Measurements from ENCODE around the gene PTPN14. TPM values are rescaled to one million over a fixed set of nuclear protein-coding genes. Genes with fewer than 3 reads are reported as not detected.

The PTPN14 gene
- total RNA-seq, 1 experiment from 2014 or later = 45.2 TPM

GRCh38 chr1:214326406-214326805, 225.0 kb downstream of the PTPN14 start:
- H3K27me3 ChIP-seq = no peaks in the 10 kb centered on the region
- peaks cover 4% of the 10 kb centered on the region for H3K36me3 ChIP-seq
- H3K4me3 ChIP-seq = no peak overlapping the region
- DNase-seq = no peak
- H3K9me3 ChIP-seq = no peaks in the 10 kb centered on the region

DNA sequence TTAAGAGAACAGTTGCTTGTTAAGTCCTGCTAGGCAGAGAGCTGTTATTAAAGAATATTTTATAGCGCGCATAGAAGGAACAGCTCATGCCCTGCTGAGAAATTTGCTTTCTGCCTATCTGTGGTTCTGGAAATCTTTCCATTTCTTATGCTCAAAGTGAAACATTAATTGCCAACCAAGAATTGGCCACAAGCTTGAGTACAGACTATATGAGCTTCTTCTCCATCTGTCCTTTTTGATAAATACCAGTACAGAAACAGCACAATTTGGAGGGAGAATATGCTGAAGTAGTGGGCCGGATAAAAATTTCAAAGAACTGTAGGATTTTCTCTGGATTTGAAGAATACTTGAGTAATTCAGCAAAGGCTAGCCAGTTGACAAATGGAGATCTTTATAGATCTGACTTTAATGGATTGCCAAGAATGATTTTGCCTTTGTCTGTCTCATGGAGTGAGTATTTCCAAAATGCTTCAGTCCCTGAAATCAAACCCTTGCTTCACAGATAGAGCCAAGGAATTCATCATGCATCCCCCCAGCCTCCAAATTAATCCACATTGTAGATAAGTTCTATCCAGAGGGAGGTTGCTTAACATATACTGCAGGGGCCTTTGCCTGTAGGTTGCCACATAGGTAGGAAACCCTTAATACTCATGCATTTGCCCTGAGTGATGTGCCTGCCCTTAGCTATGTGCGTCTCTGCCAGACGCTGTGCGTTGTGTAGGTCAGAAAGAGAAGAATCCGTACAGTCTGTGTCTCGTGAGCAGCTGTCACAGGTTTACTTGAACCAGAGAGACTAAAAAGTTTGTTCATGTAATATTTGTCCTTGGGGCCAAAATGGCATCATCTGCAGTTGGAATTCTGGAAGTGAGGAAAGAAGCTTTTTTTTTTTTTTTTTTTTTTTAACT, 226.3 kb downstream of the PTPN14 start:
- no peak for DNase-seq
- Histone ChIP-seq H3K27me3 (no peaks in the 10 kb centered on the region), H3K4me3 (no peak overlapping the region), H3K36me3 (peaks cover 13% of the 10 kb centered on the region), H3K9me3 (no peaks in the 10 kb centered on the region)

GRCh38 chr1:214321705-214322453, 229.5 kb downstream of the PTPN14 start:
- Histone ChIP-seq H3K27me3 (no peaks in the 10 kb centered on the region), H3K4me3 (no peak overlapping the region), H3K9me3 (no peaks in the 10 kb centered on the region), H3K36me3 (peaks cover 15% of the 10 kb centered on the region)
- DNase-seq = no peak

GRCh38 chr1:214319938-214320337, 231.5 kb downstream of the PTPN14 start:
- DNase-seq = no peak

DNA sequence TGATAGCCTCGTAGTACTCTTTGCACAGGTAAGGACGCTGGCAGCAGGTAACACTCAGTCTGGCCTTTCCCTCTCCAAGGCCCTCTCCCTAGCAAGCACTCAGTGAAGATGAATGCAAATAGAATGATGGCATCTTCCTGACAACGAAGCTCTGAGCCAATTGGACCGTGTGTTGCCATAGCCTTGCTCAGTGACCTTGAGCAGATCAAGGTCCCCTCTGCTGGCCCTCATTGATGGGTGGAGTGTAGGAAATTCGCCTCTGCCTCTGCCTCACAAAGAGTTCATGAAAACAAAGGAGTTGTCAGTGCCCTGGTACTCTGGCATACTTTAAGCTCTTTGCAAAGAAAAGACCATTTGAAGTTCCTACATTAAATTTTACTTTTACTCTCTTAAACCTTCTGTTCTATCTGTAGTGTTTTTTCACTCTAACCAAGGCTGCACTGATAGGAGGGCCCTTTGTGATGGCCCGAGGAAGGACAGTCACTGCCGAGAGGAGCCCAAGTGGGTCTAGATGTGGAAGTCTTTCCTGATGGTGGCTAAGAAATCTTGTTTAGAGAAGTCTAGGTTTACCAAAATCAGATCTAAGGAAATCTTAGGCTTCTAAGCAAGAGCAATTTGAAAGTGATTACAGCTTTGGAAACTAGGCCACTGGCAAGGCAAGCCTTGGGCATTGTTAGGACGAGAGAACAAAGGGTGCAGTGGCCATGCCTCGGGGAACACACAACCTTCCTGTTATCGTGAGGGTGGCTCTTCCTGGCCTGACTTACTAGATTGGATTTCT, 232.3 kb downstream of the PTPN14 start:
- DNase-seq = no peak
- Histone ChIP-seq H3K36me3 (peaks cover 21% of the 10 kb centered on the region), H3K27me3 (no peaks in the 10 kb centered on the region), H3K9me3 (no peaks in the 10 kb centered on the region), H3K4me3 (no peak overlapping the region)

More at GRCh38 chr1:214319938-214320337, 231.5 kb downstream of the PTPN14 start:
- Histone ChIP-seq H3K4me3 (no peak overlapping the region), H3K36me3 (peaks cover 20% of the 10 kb centered on the region), H3K9me3 (no peaks in the 10 kb centered on the region), H3K27me3 (no peaks in the 10 kb centered on the region)

DNA sequence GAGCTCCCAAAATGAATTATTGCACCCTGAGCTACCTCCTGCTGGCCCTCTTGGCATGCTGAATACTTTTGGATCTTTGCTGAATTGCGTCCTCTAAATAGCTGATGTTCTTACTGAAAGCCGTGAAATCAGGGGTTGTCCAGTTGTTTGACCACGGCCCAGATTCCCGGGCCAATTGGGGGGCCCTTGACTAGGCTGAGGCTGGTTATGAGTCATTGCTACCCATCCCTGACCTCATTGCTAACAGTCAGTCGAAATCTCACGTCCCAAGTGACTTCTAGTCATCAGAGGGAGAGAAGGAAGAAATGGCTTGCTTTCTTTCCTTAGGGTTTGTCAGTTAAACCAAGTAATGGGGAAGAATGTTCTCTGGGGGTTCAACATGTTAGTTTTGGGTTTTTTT, 233.0 kb downstream of the PTPN14 start:
- H3K4me3 ChIP-seq = no peak overlapping the region
- DNase-seq = no peak
- no peaks in the 10 kb centered on the region for H3K9me3 ChIP-seq
- H3K27me3 ChIP-seq = no peaks in the 10 kb centered on the region
- peaks cover 21% of the 10 kb centered on the region for H3K36me3 ChIP-seq

DNA sequence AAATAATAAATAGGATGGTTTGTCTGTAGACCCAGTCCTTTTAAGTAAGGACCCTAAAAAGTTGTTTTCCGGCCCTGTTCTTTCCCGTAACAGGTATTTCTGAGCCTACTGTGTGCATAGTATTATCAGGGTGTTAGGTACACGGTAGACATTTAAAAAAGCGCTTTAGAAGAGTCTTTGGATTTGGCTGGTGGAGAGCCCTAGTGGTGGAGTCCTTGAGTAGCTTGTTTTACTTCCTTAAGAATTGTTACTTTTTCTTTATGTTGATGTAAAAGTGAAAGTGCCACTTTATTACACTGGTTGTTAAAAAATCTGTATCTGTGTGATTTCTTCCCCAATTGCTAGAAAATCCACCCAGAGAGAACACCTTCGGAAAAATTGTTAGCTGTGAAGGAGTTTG, 233.7 kb downstream of the PTPN14 start:
- DNase-seq = no peak
- Histone ChIP-seq H3K36me3 (peaks cover 21% of the 10 kb centered on the region), H3K9me3 (no peaks in the 10 kb centered on the region), H3K4me3 (no peak overlapping the region), H3K27me3 (no peaks in the 10 kb centered on the region)

- no peak for DNase-seq
- H3K36me3 ChIP-seq = peaks cover 21% of the 10 kb centered on the region
- no peaks in the 10 kb centered on the region for H3K9me3 ChIP-seq
- no peak overlapping the region for H3K4me3 ChIP-seq
- no peaks in the 10 kb centered on the region for H3K27me3 ChIP-seq
Observed at GRCh38 chr1:214317300-214317699, 234.1 kb downstream of the PTPN14 start.

- no peaks in the 10 kb centered on the region for H3K27me3 ChIP-seq
- H3K36me3 ChIP-seq = peaks cover 21% of the 10 kb centered on the region
- H3K4me3 ChIP-seq = no peak overlapping the region
- no peaks in the 10 kb centered on the region for H3K9me3 ChIP-seq
- no peak for DNase-seq
Observed at GRCh38 chr1:214316593-214316992, 234.8 kb downstream of the PTPN14 start.

GRCh38 chr1:214314178-214314843, 237.1 kb downstream of the PTPN14 start:
- Histone ChIP-seq H3K4me3 (no peak overlapping the region), H3K9me3 (no peaks in the 10 kb centered on the region), H3K27me3 (no peaks in the 10 kb centered on the region), H3K36me3 (peaks cover 5% of the 10 kb centered on the region; the same call in 1 of the 2 replicates)
- DNase-seq = no peak

- H3K4me3 ChIP-seq = no peak overlapping the region
- no peaks in the 10 kb centered on the region for H3K9me3 ChIP-seq
- DNase-seq = no peak
- H3K36me3 ChIP-seq = peaks cover 5% of the 10 kb centered on the region; the same call in 1 of the 2 replicates
- no peaks in the 10 kb centered on the region for H3K27me3 ChIP-seq
Observed at GRCh38 chr1:214312530-214313051, 238.8 kb downstream of the PTPN14 start.

- Histone ChIP-seq H3K27me3 (no peaks in the 10 kb centered on the region), H3K9me3 (no peaks in the 10 kb centered on the region), H3K4me3 (no peak overlapping the region), H3K36me3 (peaks cover 5% of the 10 kb centered on the region; the same call in 1 of the 2 replicates)
- DNase-seq = no peak
Observed at GRCh38 chr1:214310777-214311690, 240.4 kb downstream of the PTPN14 start.

DNA sequence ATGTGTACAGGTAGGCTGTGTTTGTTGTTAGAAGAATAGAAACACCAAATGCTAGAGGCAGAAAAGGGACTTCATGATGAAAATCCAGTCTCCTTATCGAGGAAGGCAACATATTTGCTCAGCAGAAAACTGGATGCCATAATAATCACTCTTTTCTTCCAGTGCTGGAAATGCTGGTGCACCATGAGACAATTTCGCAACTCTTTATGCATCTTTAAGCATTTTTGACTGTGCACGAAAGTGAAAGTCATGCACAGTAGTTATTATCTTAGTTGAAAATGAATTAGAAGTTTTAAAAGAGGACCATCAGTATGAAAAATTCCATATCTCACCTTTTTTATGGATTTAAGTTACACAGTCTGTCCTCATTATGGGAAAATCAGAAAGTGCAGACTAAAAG, 241.4 kb downstream of the PTPN14 start:
- no peak for DNase-seq
- Histone ChIP-seq H3K9me3 (no peaks in the 10 kb centered on the region), H3K36me3 (peaks cover 1% of the 10 kb centered on the region; the same call in 1 of the 2 replicates), H3K27me3 (no peaks in the 10 kb centered on the region), H3K4me3 (no peak overlapping the region)

DNA sequence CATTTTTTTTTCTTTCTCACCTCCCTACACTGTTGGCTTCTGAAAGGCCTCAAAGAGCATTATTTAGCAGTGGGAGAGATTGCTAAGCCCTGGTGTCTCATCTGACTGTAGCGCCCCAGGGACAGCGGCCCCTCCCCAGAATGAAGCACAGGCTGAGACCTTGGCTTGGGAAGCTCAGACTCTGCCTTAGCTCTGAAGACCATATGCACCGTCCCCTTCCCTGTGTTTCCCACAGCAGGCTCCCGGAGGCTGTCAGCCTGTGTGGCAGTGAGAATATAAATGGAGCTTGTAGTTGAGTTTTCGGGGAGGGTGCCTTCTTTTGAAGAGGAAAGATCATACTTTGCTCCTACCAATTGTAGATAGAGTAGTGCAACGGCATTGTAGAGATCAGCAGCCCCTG, 245.1 kb downstream of the PTPN14 start:
- no peak for DNase-seq
- H3K27me3 ChIP-seq = no peaks in the 10 kb centered on the region
- H3K36me3 ChIP-seq = no peaks in the 10 kb centered on the region
- no peaks in the 10 kb centered on the region for H3K9me3 ChIP-seq
- H3K4me3 ChIP-seq = no peak overlapping the region

DNA sequence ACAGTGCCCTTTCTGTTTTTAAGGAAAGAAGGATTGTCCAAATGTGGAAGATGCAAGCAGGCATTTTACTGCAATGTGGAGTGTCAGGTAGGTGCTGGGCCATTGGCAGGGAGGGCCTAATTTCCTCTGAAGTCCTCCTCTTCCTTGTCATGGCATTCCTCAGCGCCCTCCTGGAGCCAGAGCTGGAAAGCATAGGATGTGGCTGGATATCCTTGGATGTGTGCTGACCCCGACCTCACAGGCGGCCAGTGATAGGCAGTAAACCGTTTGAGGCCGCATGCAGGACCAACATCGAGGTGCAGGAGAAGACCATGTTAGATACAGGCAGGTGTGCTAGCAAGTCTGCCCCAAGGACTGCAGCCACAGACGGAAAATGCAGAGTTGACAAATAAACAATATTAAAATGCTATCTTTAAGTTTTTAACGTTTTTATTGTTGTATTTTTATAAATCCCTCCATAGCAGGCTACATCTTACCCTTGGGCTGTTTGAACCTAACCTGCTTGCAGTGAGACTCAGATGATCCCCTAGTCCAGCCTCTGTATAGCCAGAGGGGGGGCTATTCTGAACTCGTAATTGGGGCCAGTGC, 246.1 kb downstream of the PTPN14 start:
- Histone ChIP-seq H3K4me3 (no peak overlapping the region), H3K9me3 (no peaks in the 10 kb centered on the region), H3K27me3 (no peaks in the 10 kb centered on the region), H3K36me3 (no peaks in the 10 kb centered on the region)
- DNase-seq = no peak

Data from MG63 (cell line).